B cell (primary cell): ENCODE data around the gene POP5.

Source experiments
- CTCF ChIP-seq: fragments of 200-600 bp; IDR thresholded peaks from one replicate; pipeline ENCODE4 v1.8.0; 2022; ENCODE audit warnings: antibody characterized with exemption, mild to moderate bottlenecking
- EZH2 ChIP-seq: IDR thresholded peaks from 2 replicates; pipeline ENCODE4 v1.6.1; 2012; ENCODE audit warnings: borderline replicate concordance, low read depth, mild to moderate bottlenecking, moderate library complexity, low read length; ENCODE audit not compliant: insufficient read depth, poor library complexity, severe bottlenecking

- TF ChIP-seq EZH2 (no peak), CTCF (no peak)
Measured at GRCh38 chr12:120529641-120530417, 51.4 kb downstream of the POP5 start.
